ENCODE measurements around the gene ZFAND3.

GRCh38 chr6:37931066-37931465 is 111.5 kb downstream of the ZFAND3 start:
- TF ChIP-seq EZH2 (IDR thresholded peaks at IDR 0.05; ENCODE audit: borderline replicate concordance, control insufficient read depth, low read depth, low read length) (no peak), SIN3A (IDR thresholded peaks at IDR 0.05; ENCODE audit: low read depth, low read length) (no peak), SP1 (IDR thresholded peaks at IDR 0.05; ENCODE audit: low read depth, low read length) (no peak), EGR1 (IDR thresholded peaks at IDR 0.05; ENCODE audit: borderline replicate concordance in 1 of 2, low read depth in 2 of 2, low read length in 2 of 2) (no peak), POLR2A (IDR thresholded peaks at IDR 0.05; ENCODE audit: low read depth, low read length) (no peak), CTCF (IDR thresholded peaks at IDR 0.05 in 2 of 3, conservative IDR thresholded peaks at IDR 0.05 in 1 of 3; ENCODE audit: control insufficient read depth in 2 of 3, extremely low read depth in 1 of 3, insufficient read depth in 1 of 3, low read depth in 3 of 3, low read length in 3 of 3) (no peak), HCFC1 (IDR thresholded peaks at IDR 0.05; ENCODE audit: low read length) (no peak), BHLHE40 (IDR thresholded peaks at IDR 0.05; ENCODE audit: borderline replicate concordance in 1 of 2, low read depth in 2 of 2, low read length in 1 of 2) (no peak), E2F4 (IDR thresholded peaks at IDR 0.05; ENCODE audit: low read depth, low read length) (no peak), RBBP5 (conservative IDR thresholded peaks at IDR 0.05) (no peak), ASH2L (IDR thresholded peaks at IDR 0.05; ENCODE audit: borderline replicate concordance, low read depth) (no peak), MAX (IDR thresholded peaks at IDR 0.05; ENCODE audit: low read depth, low read length) (no peak), POLR2AphosphoS2 (IDR thresholded peaks at IDR 0.05; ENCODE audit: low read depth, low read length) (no peak)
- TF ChIP-seq, protein P1, sequence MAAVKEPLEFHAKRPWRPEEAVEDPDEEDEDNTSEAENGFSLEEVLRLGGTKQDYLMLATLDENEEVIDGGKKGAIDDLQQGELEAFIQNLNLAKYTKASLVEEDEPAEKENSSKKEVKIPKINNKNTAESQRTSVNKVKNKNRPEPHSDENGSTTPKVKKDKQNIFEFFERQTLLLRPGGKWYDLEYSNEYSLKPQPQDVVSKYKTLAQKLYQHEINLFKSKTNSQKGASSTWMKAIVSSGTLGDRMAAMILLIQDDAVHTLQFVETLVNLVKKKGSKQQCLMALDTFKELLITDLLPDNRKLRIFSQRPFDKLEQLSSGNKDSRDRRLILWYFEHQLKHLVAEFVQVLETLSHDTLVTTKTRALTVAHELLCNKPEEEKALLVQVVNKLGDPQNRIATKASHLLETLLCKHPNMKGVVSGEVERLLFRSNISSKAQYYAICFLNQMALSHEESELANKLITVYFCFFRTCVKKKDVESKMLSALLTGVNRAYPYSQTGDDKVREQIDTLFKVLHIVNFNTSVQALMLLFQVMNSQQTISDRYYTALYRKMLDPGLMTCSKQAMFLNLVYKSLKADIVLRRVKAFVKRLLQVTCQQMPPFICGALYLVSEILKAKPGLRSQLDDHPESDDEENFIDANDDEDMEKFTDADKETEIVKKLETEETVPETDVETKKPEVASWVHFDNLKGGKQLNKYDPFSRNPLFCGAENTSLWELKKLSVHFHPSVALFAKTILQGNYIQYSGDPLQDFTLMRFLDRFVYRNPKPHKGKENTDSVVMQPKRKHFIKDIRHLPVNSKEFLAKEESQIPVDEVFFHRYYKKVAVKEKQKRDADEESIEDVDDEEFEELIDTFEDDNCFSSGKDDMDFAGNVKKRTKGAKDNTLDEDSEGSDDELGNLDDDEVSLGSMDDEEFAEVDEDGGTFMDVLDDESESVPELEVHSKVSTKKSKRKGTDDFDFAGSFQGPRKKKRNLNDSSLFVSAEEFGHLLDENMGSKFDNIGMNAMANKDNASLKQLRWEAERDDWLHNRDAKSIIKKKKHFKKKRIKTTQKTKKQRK (IDR thresholded peaks at IDR 0.05; ENCODE audit: low read depth, low read length): no peak
